Measurements from ENCODE around the gene FOSB. TPM values are rescaled to one million over a fixed set of nuclear protein-coding genes. Genes with fewer than 3 reads are reported as not detected.

Gene FOSB
- total RNA-seq, 1 experiment from 2014 or later: 1.7 TPM

DNA sequence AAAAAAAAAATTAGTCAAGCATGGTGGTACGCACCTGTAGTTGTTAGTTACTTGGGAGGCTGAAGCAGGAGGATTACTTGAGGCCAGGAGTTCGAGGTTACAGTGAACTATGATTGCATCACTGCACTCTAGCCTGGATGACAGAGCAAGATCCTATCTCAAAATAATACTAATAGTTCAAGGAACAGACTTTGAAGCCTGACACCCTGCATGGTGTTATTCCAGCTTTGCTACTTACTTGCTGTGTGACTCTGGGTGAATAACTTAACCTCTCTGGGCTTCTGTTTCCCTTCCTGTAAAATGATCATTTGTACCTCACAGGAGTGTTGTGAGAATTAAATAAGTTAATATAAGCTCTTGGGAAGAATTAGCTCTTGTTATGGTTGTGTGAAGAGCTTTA lies 3.5 kb upstream of the FOSB start:
- Histone ChIP-seq H4K20me1 (ENCODE audit: control insufficient read depth, insufficient read depth, insufficient read length) (no peaks in the 10 kb centered on the region), H3K9me3 (ENCODE audit: control insufficient read depth, low read depth, low read length) (no peaks in the 10 kb centered on the region), H2BK12ac (ENCODE audit: insufficient read length, low read depth, low read length) (no peak overlapping the region), H4K5ac (ENCODE audit: insufficient read length, low read depth, low read length) (no peak overlapping the region), H4K91ac (ENCODE audit: insufficient read length, low read depth, low read length) (no peak overlapping the region), H3K4me1 (ENCODE audit: insufficient read depth, low read length) (no peaks in the 10 kb centered on the region), H3K23me2 (ENCODE audit: insufficient read length, low read depth, low read length, poor library complexity, severe bottlenecking) (peaks cover 16% of the 10 kb centered on the region), H3K14ac (ENCODE audit: insufficient read depth, low read length) (no peak overlapping the region), H3K79me1 (ENCODE audit: insufficient read depth, low read depth, low read length, poor library complexity, severe bottlenecking) (no peaks in the 10 kb centered on the region), H3K4ac (ENCODE audit: low read depth, low read length) (no peak overlapping the region), H2AFZ (ENCODE audit: low read length) (no peak overlapping the region), H4K8ac (replicated peaks; ENCODE audit: insufficient read length, low read depth, low read length) (no peak overlapping the region), H2BK5ac (ENCODE audit: insufficient read length, low read length) (no peak overlapping the region), H2AK5ac (ENCODE audit: insufficient read length, low read length) (no peak overlapping the region), H2BK20ac (ENCODE audit: low read depth, low read length, poor library complexity, severe bottlenecking) (no peak overlapping the region), H3K27me3 (ENCODE audit: insufficient read depth, low read length) (no peaks in the 10 kb centered on the region; the same call in 1 of the 2 replicates), H3T11ph (ENCODE audit: low read length) (no peak overlapping the region), H2BK15ac (ENCODE audit: low read depth, low read length) (no peak overlapping the region), H3K56ac (ENCODE audit: insufficient read length, low read depth, low read length) (no peak overlapping the region), H3K79me2 (ENCODE audit: insufficient read depth, low read length) (no peaks in the 10 kb centered on the region), H3K27ac (ENCODE audit: insufficient read length, low read depth, low read length) (no peak overlapping the region), H3K4me2 (ENCODE audit: insufficient read depth, insufficient read length, low read length) (no peak overlapping the region), H3K18ac (ENCODE audit: insufficient read length, low read depth, low read length) (no peak overlapping the region), H3K23ac (ENCODE audit: insufficient read length, low read depth, low read length) (no peak overlapping the region), H3K9ac (ENCODE audit: extremely low read depth, insufficient read length, low read length) (no peak overlapping the region), H2BK120ac (ENCODE audit: low read depth, low read length, poor library complexity, severe bottlenecking) (no peak overlapping the region)
- H3K27me3 Mint-ChIP-seq (ENCODE audit: low read depth): peaks cover 19% of the 10 kb centered on the region
- H3K4me1 Mint-ChIP-seq: peaks cover 13 to 28% of the 10 kb centered on the region in 2 experiments
- no peak overlapping the region for H3K27ac Mint-ChIP-seq
- TF ChIP-seq CTCF (conservative IDR thresholded peaks at IDR 0.05): no peak
- H3K36me3 Mint-ChIP-seq (ENCODE audit: insufficient read depth in 1 of 3, low read depth in 3 of 3): no peaks in the 10 kb centered on the region
- no peaks in the 10 kb centered on the region; a peak in 1 of 5 replicates for H3K9me3 Mint-ChIP-seq
- no peak for DNase-seq
- H3K4me3 Mint-ChIP-seq: no peak overlapping the region
- WGBS (ENCODE audit: extremely low coverage, insufficient read length, low lambda C conversion rate): no CpG with 5 or more reads among the region's 2 CpGs

Measured in H9 (cell line).